WI38 (cell line): ENCODE results near the gene GNGT1.

Experiments used
- H3K4me3 ChIP-seq: 2 replicates; pipeline ENCODE4 v1.5.1; 2011; ENCODE audit warnings: low read depth, mild to moderate bottlenecking, control low read depth, low read length
- CTCF ChIP-seq: IDR thresholded peaks from 2 replicates; pipeline ENCODE4 v1.5.1; 2012; ENCODE audit warnings: low read depth, mild to moderate bottlenecking, control low read depth, low read length

The GNGT1 gene

GRCh38 chr7:93935102-93935501, 28.7 kb downstream of the GNGT1 start:
- no peak for TF ChIP-seq CTCF
- no peak overlapping the region for H3K4me3 ChIP-seq

GRCh38 chr7:93937818-93938217, 31.5 kb downstream of the GNGT1 start:
- no peak for TF ChIP-seq CTCF
- H3K4me3 ChIP-seq = no peak overlapping the region

- H3K4me3 ChIP-seq = no peak overlapping the region
- no peak for TF ChIP-seq CTCF
These were observed 31.9 kb downstream of the GNGT1 start for GRCh38 chr7:93938293-93938692.

GRCh38 chr7:93941945-93942344, 35.6 kb downstream of the GNGT1 start:
- no peak overlapping the region for H3K4me3 ChIP-seq
- TF ChIP-seq CTCF = no peak

GRCh38 chr7:93943816-93944540, 37.6 kb downstream of the GNGT1 start:
- TF ChIP-seq CTCF = no peak
- H3K4me3 ChIP-seq = no peak overlapping the region

- H3K4me3 ChIP-seq = no peak overlapping the region
- TF ChIP-seq CTCF = no peak
These were observed 38.3 kb downstream of the GNGT1 start for GRCh38 chr7:93944673-93945072.

GRCh38 chr7:93945083-93945482, 38.7 kb downstream of the GNGT1 start:
- TF ChIP-seq CTCF = no peak
- no peak overlapping the region for H3K4me3 ChIP-seq
